ENCODE measurements around the gene NINL. TPM values are rescaled to one million over a fixed set of nuclear protein-coding genes. Genes with fewer than 3 reads are reported as not detected.
"Not testable (repeated sequence)": the region's sequence is repeated elsewhere in the genome, so short reads cannot be mapped to it uniquely, and the experiment has no call there.

The NINL gene
- total and polyA plus RNA-seq, 2 experiments from 2014 or later, result 26.4 to 61.3 TPM

DNA sequence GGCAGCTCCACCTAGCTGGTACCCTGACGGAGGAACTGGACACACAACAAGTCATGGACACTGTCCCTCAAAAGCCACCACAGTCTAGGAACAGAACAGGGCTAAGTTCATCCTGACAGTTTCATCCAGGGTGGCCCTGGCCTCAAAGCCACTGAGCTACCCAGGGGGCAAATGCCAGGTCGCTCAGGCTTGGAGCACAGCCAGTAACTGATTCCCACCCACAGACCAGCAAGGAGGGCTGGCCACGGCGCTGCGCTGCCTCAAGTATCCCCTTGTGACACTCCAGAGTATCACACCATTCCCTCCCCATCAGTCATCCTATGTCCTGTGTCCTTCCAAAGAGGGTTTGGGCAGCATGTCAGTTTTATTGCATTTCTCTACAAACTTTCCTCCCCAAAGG lies 105.7 kb downstream of the NINL start:
- H3K4me3 ChIP-seq, result no peak overlapping the region
- no peaks in the 10 kb centered on the region for H3K4me1 ChIP-seq (ENCODE audit: low read depth)
- H3K36me3 ChIP-seq, result peaks cover 29% of the 10 kb centered on the region
- DNase-seq (ENCODE audit: low read depth in 1 of 2, low spot score in 1 of 2), result no peak
- no peaks in the 10 kb centered on the region for H3K9me3 ChIP-seq (ENCODE audit: low read depth)
- H3K27me3 ChIP-seq, result no peaks in the 10 kb centered on the region
- TF ChIP-seq CTCF (IDR thresholded peaks at IDR 0.05; ENCODE audit: low read depth, low read length), result no peak
- H3K27ac ChIP-seq, result no peak overlapping the region

DNA sequence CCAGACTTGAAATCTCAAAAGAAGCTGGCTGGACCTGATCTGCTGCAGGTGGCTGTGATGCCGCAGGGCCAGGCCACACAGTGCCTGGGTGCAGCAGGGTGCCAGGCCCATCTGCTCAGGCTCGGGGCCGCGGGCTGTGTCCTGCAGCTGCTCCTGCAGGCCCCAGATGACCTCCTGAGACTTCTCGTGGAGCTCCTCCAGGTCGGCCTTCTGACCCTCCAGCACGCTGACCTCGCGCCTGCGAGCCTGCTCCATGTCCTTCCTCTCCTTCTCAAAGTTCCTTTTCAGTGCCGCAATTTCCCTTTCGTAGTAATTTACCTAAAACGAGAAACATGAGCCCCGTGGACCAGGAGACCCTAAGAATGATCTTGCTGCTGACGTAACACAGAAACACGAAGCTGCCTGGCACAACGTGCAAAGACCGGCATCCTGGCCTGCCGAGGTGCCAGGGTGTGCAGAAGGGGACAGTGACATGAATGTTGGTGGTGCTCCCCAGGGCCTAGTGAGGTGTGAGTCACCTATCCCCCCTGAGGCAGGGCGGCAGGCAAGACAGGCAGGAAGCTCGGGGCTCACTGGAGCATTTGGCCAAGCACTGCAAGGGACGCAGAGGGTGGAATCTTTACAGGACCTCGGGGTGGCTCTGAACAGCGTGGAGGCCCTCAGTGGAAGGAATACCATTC lies 106.3 kb downstream of the NINL start:
- H3K27me3 ChIP-seq, result no peaks in the 10 kb centered on the region
- H3K36me3 ChIP-seq, result peaks cover 30% of the 10 kb centered on the region
- H3K4me1 ChIP-seq (ENCODE audit: low read depth), result no peaks in the 10 kb centered on the region
- TF ChIP-seq CTCF (IDR thresholded peaks at IDR 0.05; ENCODE audit: low read depth, low read length), result no peak
- no peak overlapping the region for H3K27ac ChIP-seq
- H3K4me3 ChIP-seq, result no peak overlapping the region
- no peaks in the 10 kb centered on the region for H3K9me3 ChIP-seq (ENCODE audit: low read depth)
- DNase-seq (ENCODE audit: low read depth in 1 of 2, low spot score in 1 of 2), result no peak

GRCh38 chr20:25477014-25477882 lies 108.1 kb downstream of the NINL start:
- no peak overlapping the region for H3K27ac ChIP-seq
- TF ChIP-seq CTCF (IDR thresholded peaks at IDR 0.05; ENCODE audit: low read depth, low read length), result no peak
- no peaks in the 10 kb centered on the region for H3K27me3 ChIP-seq
- no peaks in the 10 kb centered on the region for H3K4me1 ChIP-seq (ENCODE audit: low read depth)
- no peak overlapping the region for H3K4me3 ChIP-seq
- H3K9me3 ChIP-seq (ENCODE audit: low read depth), result no peaks in the 10 kb centered on the region
- no peak for DNase-seq (ENCODE audit: low read depth in 1 of 2, low spot score in 1 of 2)
- H3K36me3 ChIP-seq, result peaks cover 36% of the 10 kb centered on the region

GRCh38 chr20:25476106-25477013 lies 109.0 kb downstream of the NINL start:
- DNase-seq (ENCODE audit: low read depth in 1 of 2, low spot score in 1 of 2), result no peak
- Histone ChIP-seq H3K4me1 (ENCODE audit: low read depth) (no peaks in the 10 kb centered on the region), H3K9me3 (ENCODE audit: low read depth) (no peaks in the 10 kb centered on the region), H3K4me3 (no peak overlapping the region), H3K36me3 (peaks cover 33% of the 10 kb centered on the region), H3K27me3 (no peaks in the 10 kb centered on the region), H3K27ac (peak overlapping the region; percentile 66)
- TF ChIP-seq CTCF (IDR thresholded peaks at IDR 0.05; ENCODE audit: low read depth, low read length), result no peak

DNA sequence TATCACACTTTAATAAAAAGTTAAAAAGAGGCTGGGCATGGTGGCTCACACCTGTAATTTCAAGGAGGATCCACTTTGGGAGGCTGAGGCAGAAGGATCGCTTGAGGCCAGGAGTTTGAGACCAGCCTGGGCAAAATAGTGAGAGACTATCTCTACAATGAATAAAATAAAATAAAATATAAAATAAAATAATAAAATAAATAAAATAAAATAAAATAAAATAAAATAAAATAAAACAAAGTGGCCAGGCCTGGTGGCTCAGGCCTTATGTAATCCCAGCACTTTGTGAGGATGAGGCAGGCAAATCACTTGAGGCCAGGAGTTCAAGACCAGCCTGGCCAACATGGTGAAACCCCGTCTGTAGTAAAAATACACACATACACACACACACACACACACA lies 112.0 kb downstream of the NINL start:
- not testable (repeated sequence) for H3K27ac ChIP-seq; H3K9me3 ChIP-seq (ENCODE audit: low read depth); H3K27me3 ChIP-seq; H3K4me3 ChIP-seq; DNase-seq (ENCODE audit: low read depth in 1 of 2, low spot score in 1 of 2); H3K4me1 ChIP-seq (ENCODE audit: low read depth)
- H3K36me3 ChIP-seq, result peaks cover 15% of the 10 kb centered on the region
